ENCODE results near the gene ITGA8.

DNA sequence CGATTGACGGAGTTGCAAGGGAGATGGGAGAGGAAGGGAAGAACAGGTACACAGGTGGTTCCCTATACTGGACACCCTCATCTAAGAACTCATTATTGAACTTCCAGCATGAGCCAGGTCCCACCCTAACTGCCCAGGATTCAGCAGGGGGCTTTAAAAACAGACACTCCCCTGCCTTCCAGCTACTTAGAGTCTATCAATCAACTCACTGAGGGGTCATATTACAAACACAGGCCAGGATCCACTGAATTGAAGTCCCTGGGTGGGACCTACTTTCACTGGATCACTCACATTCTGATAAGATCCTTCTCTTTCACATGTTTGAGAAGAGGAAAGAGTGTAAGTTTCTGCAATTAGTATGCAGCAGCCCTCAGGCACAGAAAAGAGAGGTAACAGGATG, 92.8 kb downstream of the ITGA8 start:
- no peak for TF ChIP-seq EZH2 (IDR thresholded peaks at IDR 0.05; ENCODE audit: borderline replicate concordance, insufficient read depth, low read depth, low read length, poor library complexity, severe bottlenecking)
- TF ChIP-seq, protein P1, sequence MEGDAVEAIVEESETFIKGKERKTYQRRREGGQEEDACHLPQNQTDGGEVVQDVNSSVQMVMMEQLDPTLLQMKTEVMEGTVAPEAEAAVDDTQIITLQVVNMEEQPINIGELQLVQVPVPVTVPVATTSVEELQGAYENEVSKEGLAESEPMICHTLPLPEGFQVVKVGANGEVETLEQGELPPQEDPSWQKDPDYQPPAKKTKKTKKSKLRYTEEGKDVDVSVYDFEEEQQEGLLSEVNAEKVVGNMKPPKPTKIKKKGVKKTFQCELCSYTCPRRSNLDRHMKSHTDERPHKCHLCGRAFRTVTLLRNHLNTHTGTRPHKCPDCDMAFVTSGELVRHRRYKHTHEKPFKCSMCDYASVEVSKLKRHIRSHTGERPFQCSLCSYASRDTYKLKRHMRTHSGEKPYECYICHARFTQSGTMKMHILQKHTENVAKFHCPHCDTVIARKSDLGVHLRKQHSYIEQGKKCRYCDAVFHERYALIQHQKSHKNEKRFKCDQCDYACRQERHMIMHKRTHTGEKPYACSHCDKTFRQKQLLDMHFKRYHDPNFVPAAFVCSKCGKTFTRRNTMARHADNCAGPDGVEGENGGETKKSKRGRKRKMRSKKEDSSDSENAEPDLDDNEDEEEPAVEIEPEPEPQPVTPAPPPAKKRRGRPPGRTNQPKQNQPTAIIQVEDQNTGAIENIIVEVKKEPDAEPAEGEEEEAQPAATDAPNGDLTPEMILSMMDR (IDR thresholded peaks at IDR 0.05): no peak
